D721Med (cell line): ENCODE measurements around the gene DPY19L3.

Source experiments
- DNase-seq: peaks from one replicate; pipeline ENCODE4 v3.0.0; 2011; ENCODE audit warnings: low spot score; ENCODE audit not compliant: insufficient read length
- FAIRE-seq: peaks from 2 replicates; lab custom pipeline; 2011; peaks lifted over from hg19 to GRCh38; lab: Jason Lieb, UNC
- CTCF ChIP-seq: IDR thresholded peaks from 2 replicates; pipeline ENCODE4 v1.5.1; 2012; ENCODE audit warnings: mild to moderate bottlenecking, control low read depth; ENCODE audit not compliant: insufficient read depth; ENCODE audit errors: missing control alignments

The DPY19L3 gene

GRCh38 chr19:32460476-32460875 is 54.9 kb downstream of the DPY19L3 start:
- DNase-seq: no peak
- TF ChIP-seq CTCF: no peak
- no peak for FAIRE-seq

GRCh38 chr19:32464279-32464678 is 58.7 kb downstream of the DPY19L3 start:
- DNase-seq (no peak), FAIRE-seq (no peak)
- peak; percentile 38 for TF ChIP-seq CTCF

GRCh38 chr19:32465176-32465575 is 59.6 kb downstream of the DPY19L3 start:
- no peak for FAIRE-seq
- no peak for TF ChIP-seq CTCF
- no peak for DNase-seq

GRCh38 chr19:32469795-32470194 is 64.2 kb downstream of the DPY19L3 start:
- TF ChIP-seq CTCF: no peak
- DNase-seq (no peak), FAIRE-seq (no peak)

GRCh38 chr19:32471095-32471494 is 65.5 kb downstream of the DPY19L3 start:
- DNase-seq (no peak), FAIRE-seq (no peak)
- no peak for TF ChIP-seq CTCF

GRCh38 chr19:32471811-32472210 is 66.2 kb downstream of the DPY19L3 start:
- TF ChIP-seq CTCF: no peak
- FAIRE-seq (no peak), DNase-seq (no peak)

- TF ChIP-seq CTCF: no peak
- FAIRE-seq (no peak), DNase-seq (no peak)
These were observed 69.8 kb downstream of the DPY19L3 start for GRCh38 chr19:32475141-32476031.
